Activated CD4-positive, CD25-positive, alpha-beta regulatory T cell treated with anti-CD3 and anti-CD28 coated beads, Interleukin-2, amount 50 U/mL, for 16 hours (primary cell): ENCODE measurements around the gene PPP1R13L.
"Not testable (repeated sequence)": the region's sequence is repeated elsewhere in the genome, so short reads cannot be mapped to it uniquely, and the experiment has no call there.

Source experiments
- DNase-seq: peaks from one replicate; pipeline ENCODE4 v3.0.0-alpha.2; 2020; ENCODE audit warnings: low read depth, low spot score

PPP1R13L gene

GRCh38 chr19:45346449-45346848 lies 58.4 kb downstream of the PPP1R13L start:
- no peak for DNase-seq

GRCh38 chr19:45345506-45345860 lies 59.4 kb downstream of the PPP1R13L start:
- no peak for DNase-seq

- DNase-seq, result no peak
Measured at GRCh38 chr19:45344621-45345505, 60.0 kb downstream of the PPP1R13L start.

- no peak for DNase-seq
Measured at GRCh38 chr19:45342911-45343310, 62.0 kb downstream of the PPP1R13L start.

GRCh38 chr19:45340899-45341453 lies 63.9 kb downstream of the PPP1R13L start:
- no peak for DNase-seq

- no peak for DNase-seq
Measured at GRCh38 chr19:45340232-45340898, 64.5 kb downstream of the PPP1R13L start, which contains the start of gene KLC3. KLC3 (plus strand) TSS chr19:45340750; CDS start chr19:45345542, 4,792 bp downstream.

- DNase-seq, result no peak
Measured at GRCh38 chr19:45339629-45340028, 65.2 kb downstream of the PPP1R13L start.

GRCh38 chr19:45336696-45337251 lies 68.1 kb downstream of the PPP1R13L start:
- no peak for DNase-seq

- not testable (repeated sequence) for DNase-seq
Measured at GRCh38 chr19:45334881-45335280, 70.0 kb downstream of the PPP1R13L start.

- DNase-seq, result no peak
Measured at GRCh38 chr19:45333609-45334303, 71.1 kb downstream of the PPP1R13L start.

- no peak for DNase-seq
Measured at GRCh38 chr19:45331411-45331810, 73.5 kb downstream of the PPP1R13L start.
